HG02610 (cell line): Measurements from ENCODE around the gene TASP1.

Source experiments
- ATAC-seq: cut with Tn5 transposase; IDR thresholded peaks from one replicate; pipeline ENCODE4 v1.9.1; 2021; ENCODE audit warnings: mild to moderate bottlenecking, moderate library complexity; ENCODE audit not compliant: unreplicated experiment

TASP1 gene

DNA sequence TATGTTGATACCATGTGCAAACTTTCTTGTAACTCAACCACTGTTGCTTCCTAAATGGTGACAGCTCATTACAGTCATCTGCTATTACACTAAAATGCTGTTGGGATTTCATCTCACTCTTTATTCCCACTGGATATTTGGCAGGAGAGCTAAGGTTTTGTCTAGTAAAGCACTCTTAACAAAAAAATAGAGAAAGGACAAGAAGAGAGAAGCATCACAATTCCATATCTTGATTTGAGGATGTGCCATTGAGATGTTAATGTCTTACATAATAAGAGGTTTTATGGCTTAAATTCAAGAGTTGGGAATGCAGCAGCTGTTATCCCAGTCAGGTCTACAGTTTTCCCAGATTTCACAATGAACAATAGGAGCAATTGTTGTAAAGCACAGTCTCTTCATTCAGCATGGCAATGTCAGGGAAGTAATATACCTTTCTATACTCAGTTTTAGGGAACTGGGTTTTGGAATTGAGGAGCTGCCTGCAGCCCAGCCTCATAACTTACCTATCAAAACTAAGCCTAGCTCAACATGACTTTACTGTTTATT, 282.7 kb downstream of the TASP1 start:
- ATAC-seq = no peak

DNA sequence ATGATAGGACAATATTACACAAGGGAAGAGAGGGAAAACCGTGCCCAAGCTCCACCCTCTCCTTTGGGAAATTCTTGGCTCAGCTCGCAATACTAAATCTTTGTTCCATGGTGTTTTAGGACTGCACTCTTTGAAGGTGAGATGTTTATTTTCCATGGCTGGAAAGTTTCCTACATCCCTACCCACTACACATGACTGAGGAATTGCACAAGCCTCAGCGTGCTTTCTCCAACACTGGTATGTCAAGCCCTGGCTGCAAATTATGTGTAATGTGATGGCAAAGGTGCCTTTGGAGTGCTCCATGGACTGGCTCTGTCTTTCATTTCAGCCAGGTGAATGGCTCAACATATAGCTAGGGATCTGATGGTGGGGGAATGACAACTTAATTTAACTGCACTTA, 283.3 kb downstream of the TASP1 start:
- no peak for ATAC-seq

DNA sequence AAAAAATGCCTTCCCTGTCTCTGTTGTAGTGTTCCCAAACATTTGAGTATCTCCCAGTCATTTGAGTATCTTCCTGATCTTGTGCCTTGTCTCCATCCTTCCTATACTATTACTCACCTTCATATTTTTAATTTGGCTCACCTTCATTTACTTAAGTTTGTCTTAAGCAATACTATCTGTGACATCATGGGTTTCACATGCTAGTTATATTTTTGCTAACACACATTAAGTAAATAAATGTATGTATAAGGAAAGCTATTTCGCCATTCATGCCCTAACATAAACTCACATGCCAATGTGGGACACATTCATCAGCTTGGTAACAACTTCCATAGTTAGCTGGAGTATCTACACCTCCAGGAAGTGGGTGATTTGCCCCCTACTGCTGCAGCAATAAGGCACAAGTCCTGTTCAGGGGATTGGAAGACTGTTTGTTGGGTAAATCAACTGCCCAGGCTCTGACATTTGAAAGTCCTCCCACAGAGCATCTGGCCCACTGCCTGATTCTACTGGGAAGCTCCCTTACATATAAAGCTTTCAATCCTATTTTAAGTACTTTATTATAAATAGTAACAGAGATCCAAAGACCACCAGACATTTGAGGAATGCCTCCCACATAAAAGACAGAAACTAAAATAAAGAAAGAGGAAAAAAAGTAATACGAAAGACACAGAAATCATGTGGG, 285.3 kb downstream of the TASP1 start:
- no peak for ATAC-seq

DNA sequence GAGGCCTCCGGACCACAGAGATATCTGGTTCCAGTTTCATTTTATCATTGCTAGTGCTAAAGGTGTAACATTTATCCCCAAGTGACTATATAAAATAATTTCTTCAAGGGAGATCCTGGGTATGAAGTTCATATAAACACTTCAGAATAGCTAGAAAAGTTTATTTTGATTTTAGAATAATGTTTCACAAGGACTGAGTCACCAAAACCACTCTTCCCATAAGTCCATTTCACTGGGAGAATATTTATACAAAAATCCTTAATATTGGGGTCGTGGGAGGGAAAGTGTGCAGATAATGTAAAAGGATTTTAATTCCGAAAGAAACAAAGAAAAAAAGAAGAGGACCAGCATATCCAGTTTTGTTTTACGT, 289.5 kb downstream of the TASP1 start:
- no peak for ATAC-seq

DNA sequence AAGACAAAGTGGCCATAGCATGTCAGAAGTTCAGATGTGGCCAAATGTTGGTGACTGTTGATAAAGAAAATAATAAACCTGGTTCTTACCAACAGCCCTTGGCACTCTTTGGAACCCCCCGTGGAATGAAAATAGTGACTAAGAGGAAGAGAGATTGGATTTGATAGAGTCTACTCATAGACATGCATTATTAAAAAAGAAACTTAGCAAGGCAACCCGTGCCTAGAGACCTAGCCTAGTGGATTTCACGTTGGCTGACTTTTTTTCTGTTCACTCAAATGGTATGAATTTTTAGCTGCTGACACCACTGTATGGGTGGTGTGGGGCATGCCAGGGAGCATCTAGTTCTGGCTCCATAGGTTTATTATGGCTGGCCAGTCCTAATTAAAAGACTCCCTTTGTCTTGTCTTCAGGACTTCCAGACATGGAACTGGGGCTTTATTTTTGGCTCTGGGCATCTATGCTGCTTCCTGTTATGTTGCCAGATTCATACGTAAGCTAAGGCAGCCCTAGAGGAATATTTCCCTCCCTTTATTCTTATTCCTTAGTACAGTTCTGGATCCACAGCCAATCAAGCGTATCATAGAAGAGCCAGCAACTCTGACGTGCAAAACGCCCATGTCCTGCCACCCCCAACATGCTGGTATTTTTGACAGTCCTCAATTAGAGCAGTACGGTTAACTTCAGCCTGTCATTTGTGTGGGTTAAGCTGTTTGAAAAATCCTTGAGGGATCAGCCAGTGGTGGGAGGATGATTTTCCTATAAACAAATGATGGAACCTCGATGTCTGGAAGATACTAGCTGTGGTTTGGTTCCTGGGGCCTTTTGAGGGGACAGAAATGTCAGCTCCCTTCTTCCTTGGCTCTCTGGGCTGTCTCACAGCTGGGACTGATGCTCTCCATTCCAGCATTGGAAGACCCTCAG, 290.2 kb downstream of the TASP1 start:
- ATAC-seq = no peak

- no peak for ATAC-seq
These were observed 294.1 kb downstream of the TASP1 start for GRCh38 chr20:13344671-13345070.

GRCh38 chr20:13342469-13343242, 296.1 kb downstream of the TASP1 start:
- no peak for ATAC-seq

GRCh38 chr20:13341737-13342393, 296.9 kb downstream of the TASP1 start:
- peak; percentile 54 for ATAC-seq

GRCh38 chr20:13340088-13340487, 298.6 kb downstream of the TASP1 start:
- no peak for ATAC-seq
